EL (cell line): ENCODE data around the gene RTN4.

Source experiments
- DNase-seq: peaks from one replicate; pipeline ENCODE4 v3.0.0-alpha.2; 2016

Gene RTN4

GRCh38 chr2:54968561-54969218 lies 81.6 kb downstream of the RTN4 start:
- DNase-seq, result no peak

GRCh38 chr2:54967759-54968365 lies 82.4 kb downstream of the RTN4 start:
- no peak for DNase-seq

GRCh38 chr2:54967269-54967668 lies 83.0 kb downstream of the RTN4 start:
- DNase-seq, result no peak

- DNase-seq, result no peak
Measured at GRCh38 chr2:54966837-54967236, 83.4 kb downstream of the RTN4 start.

GRCh38 chr2:54966165-54966832 lies 84.0 kb downstream of the RTN4 start:
- peak; percentile 31 for DNase-seq

GRCh38 chr2:54965425-54965824 lies 84.8 kb downstream of the RTN4 start:
- DNase-seq, result no peak

GRCh38 chr2:54964816-54965215 lies 85.4 kb downstream of the RTN4 start:
- no peak for DNase-seq

- peak; percentile 67 for DNase-seq
Measured at GRCh38 chr2:54964271-54964670, 86.0 kb downstream of the RTN4 start.

- no peak for DNase-seq
Measured at GRCh38 chr2:54963476-54963875, 86.8 kb downstream of the RTN4 start.

- no peak for DNase-seq
Measured at GRCh38 chr2:54962935-54963440, 87.3 kb downstream of the RTN4 start.

- no peak for DNase-seq
Measured at GRCh38 chr2:54962511-54962910, 87.7 kb downstream of the RTN4 start.

- no peak for DNase-seq
Measured at GRCh38 chr2:54960164-54960563, 90.1 kb downstream of the RTN4 start.

GRCh38 chr2:54958717-54959371 lies 91.4 kb downstream of the RTN4 start:
- no peak for DNase-seq

GRCh38 chr2:54957321-54957999 lies 92.8 kb downstream of the RTN4 start:
- DNase-seq, result no peak

- no peak for DNase-seq
Measured at GRCh38 chr2:54956111-54956627, 94.1 kb downstream of the RTN4 start.

- no peak for DNase-seq
Measured at GRCh38 chr2:54955358-54956110, 94.7 kb downstream of the RTN4 start.

- no peak for DNase-seq
Measured at GRCh38 chr2:54954705-54955357, 95.4 kb downstream of the RTN4 start.

- no peak for DNase-seq
Measured at GRCh38 chr2:54954158-54954557, 96.1 kb downstream of the RTN4 start.

GRCh38 chr2:54952978-54953456 lies 97.2 kb downstream of the RTN4 start:
- peak; percentile 70 for DNase-seq

- no peak for DNase-seq
Measured at GRCh38 chr2:54952425-54952824, 97.8 kb downstream of the RTN4 start.

GRCh38 chr2:54950811-54951210 lies 99.4 kb downstream of the RTN4 start:
- no peak for DNase-seq
